Fibroblast of mammary gland (primary cell): Measurements from ENCODE around the gene SLC6A8.

ENCODE experiments used
- DNase-seq: peaks from one replicate; pipeline ENCODE4 v3.0.0-alpha.2; 2010; ENCODE audit warnings: low read depth
- H3K4me3 ChIP-seq: 2 replicates; pipeline ENCODE4 v1.5.1; 2011; ENCODE audit warnings: low read depth, mild to moderate bottlenecking, low read length, moderate library complexity; ENCODE audit not compliant: control insufficient read depth
- TF ChIP-seq, protein P1 (sequence below): conservative IDR thresholded peaks from 2 replicates; pipeline ENCODE4 v1.5.1; 2011; ENCODE audit warnings: low read depth, low read length, inconsistent platforms; ENCODE audit not compliant: control insufficient read depth, insufficient read depth

Gene SLC6A8

DNA sequence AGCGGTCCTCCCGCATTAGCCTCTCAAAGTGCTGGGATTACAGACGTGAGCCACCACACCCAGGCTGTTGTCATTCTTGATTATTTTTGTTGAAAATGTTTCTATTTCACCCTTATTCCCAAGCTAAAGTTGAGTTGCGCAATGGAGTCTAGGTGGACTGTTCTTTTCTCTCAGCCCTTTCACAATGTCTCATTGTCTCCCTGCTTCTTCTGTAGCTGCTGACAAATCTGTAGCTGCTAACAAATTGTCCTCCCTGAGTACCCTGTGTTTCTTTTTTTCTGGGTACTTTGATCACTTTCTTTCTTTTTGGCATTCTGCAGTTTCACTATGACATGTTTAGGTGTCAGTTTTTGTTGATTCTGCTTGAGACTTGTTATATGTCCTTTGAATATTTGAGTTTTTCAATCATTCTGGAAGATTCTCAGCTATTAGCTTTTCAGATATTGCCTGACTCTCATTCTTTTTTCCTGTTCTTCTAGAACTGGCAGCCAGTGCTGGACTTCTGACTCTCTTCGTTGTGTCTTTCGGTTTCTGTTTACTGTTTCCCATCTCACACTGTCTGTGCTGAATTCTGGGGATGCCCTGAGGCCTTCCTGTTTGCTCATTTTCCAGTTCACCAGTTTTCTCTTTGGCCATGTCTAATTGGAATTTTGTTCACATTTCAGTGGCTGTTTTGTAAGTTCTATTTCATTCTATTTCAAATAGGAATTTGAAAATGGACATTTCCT is 43.6 kb downstream of the SLC6A8 start:
- TF ChIP-seq, protein P1, sequence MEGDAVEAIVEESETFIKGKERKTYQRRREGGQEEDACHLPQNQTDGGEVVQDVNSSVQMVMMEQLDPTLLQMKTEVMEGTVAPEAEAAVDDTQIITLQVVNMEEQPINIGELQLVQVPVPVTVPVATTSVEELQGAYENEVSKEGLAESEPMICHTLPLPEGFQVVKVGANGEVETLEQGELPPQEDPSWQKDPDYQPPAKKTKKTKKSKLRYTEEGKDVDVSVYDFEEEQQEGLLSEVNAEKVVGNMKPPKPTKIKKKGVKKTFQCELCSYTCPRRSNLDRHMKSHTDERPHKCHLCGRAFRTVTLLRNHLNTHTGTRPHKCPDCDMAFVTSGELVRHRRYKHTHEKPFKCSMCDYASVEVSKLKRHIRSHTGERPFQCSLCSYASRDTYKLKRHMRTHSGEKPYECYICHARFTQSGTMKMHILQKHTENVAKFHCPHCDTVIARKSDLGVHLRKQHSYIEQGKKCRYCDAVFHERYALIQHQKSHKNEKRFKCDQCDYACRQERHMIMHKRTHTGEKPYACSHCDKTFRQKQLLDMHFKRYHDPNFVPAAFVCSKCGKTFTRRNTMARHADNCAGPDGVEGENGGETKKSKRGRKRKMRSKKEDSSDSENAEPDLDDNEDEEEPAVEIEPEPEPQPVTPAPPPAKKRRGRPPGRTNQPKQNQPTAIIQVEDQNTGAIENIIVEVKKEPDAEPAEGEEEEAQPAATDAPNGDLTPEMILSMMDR: no peak
- H3K4me3 ChIP-seq: no peak overlapping the region
- DNase-seq: peak; percentile 27

DNA sequence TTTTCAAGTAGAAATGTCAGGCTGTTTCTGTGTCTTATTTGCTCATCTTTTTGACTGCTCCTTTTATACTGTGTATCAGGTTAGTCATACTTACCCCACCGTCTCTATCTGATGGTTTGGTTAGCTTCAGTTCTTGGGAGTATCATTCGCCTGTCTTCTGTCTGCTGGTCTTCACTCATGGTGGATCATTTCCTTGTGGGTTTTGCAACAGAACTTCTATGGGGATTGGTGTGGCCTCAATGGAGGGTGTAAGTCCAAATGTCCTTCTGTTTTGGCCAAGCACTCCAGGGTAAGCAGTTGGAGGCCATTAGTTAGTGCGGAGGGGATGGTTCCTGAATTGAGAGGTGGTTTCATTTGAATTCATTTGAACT is 44.1 kb downstream of the SLC6A8 start:
- DNase-seq: no peak
- no peak overlapping the region for H3K4me3 ChIP-seq
- TF ChIP-seq, protein P1: no peak

DNA sequence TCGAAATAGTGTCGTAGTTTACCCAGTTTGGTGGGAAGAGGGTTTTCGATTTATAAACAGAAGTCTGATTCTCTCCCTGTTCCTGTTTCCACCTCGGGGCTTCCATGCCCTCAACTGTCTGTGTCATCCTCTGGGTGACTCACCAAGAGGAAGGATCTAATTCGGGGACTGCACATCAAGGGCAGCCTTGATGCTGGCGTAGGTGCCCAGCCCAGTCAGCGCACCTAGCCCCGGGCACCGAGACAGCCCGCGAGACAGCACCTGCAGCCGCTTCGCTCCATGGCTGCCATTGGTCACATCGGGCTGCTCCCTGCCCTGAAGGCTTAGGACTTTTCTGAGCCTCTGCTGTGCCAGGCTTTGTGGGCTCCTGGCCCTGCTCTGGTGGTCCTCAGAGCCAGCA is 44.7 kb downstream of the SLC6A8 start:
- TF ChIP-seq, protein P1: no peak
- DNase-seq: no peak
- no peak overlapping the region for H3K4me3 ChIP-seq

DNA sequence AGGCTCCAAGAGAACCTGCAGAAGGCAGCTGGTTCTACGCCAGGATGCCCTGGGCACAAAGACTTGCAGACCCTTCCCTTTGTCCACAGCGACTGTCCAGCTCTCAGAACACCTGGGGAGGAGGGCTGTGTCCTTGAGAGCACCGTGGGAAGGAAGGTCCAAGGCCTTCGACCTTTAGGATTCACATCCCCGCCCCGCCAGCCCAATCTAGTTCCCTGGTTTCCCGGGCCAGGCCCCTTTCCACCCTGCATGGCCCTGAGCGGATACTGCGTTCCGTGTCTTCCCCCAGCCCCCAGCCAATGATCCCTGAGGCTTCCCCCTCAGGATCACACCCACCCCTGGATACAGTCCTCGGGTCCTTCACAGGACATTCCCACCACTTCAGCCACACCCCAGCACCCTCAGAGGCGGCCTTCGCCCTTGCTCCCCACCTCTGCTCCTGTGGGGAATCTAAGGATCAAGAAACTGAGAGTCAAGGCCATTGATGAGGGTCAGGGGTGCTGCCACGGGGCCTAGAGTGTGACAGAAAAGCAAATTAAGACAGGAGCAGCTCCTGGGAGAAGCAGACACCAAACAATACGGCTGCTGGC is 46.0 kb downstream of the SLC6A8 start:
- H3K4me3 ChIP-seq: no peak overlapping the region
- TF ChIP-seq, protein P1: no peak
- DNase-seq: no peak

DNA sequence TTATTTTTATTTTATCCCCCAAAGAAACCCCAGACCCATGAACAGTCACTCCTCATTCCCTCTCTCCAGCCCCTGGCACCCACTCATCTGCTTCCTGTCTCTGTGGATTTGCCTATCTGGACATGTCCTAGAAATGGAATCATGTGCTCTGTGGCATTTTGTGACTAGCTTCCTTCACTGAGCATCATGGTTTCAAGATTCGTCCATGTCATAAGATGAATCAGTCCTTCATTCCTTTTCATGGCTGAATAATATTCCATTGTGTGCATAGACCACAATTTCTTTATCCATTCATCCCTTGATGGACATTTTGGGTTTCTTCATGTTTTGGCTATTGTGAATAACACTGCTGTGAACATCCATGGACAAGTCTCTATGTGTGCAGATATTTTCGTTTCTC is 47.1 kb downstream of the SLC6A8 start:
- DNase-seq: no peak
- H3K4me3 ChIP-seq: no peak overlapping the region
- TF ChIP-seq, protein P1: no peak

DNA sequence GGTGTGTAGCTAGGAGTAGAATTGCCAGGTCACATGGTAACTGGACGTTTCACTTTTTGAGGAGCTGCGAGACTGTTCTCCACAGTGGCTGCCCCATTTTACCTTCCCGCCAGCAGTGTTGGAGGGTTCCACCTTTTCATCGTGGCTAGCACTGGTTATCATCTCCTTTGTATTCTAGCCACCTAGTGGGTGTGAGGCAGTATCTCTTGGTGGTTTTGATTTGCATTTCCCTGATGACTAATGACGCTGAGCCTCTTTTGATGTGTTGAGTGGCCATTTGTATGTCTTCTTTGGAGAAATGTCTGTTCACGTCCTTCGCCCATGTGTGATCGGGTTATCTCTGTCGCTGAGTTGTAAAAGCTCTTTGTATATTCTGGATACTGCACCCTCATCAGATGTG is 47.5 kb downstream of the SLC6A8 start:
- H3K4me3 ChIP-seq: no peak overlapping the region
- TF ChIP-seq, protein P1: no peak
- no peak for DNase-seq
